HepG2 (cell line): ENCODE data around the gene CAMK1G. TPM values are rescaled to one million over a fixed set of nuclear protein-coding genes. Genes with fewer than 3 reads are reported as not detected.

Source experiments
- ATAC-seq: fragments of 200-7000 bp; cut with Tn5 transposase; 3 replicates; pipeline ENCODE4 v1.9.1; 2020; ENCODE audit warnings: mild to moderate bottlenecking, moderate library complexity
- BruUV-seq: library from RNA; stranded (reverse); fragments of 400-500 nt; replicated peaks from 2 replicates; lab custom pipeline; 2021; lab: Mats Ljungman, UMichigan
- CTCF ChIA-PET: fragments of 300-600 bp; formaldehyde crosslinking; extraction: SDS; loops from one replicate; lab custom pipeline; 2021; ENCODE audit warnings: low total read pairs, inconsistent platforms, low intra/inter-chr PET ratio; lab: Yijun Ruan, JAX
- POLR2A ChIA-PET: fragments of 350-600 bp; sonication (Branson Sonifier 250); formaldehyde crosslinking; loops from one replicate; lab custom pipeline; 2020; ENCODE audit warnings: antibody characterized with exemption, inconsistent platforms; lab: Yijun Ruan, JAX
- DNase-seq: peaks from one replicate; pipeline ENCODE4 v3.0.0-alpha.2; 2015; ENCODE audit warnings: low spot score
- FAIRE-seq: peaks from 3 replicates; lab custom pipeline; 2011; peaks lifted over from hg19 to GRCh38; lab: Jason Lieb, UNC
- H2AFZ ChIP-seq: one replicate; pipeline ENCODE4 v1.6.1; 2011; ENCODE audit warnings: low read length, inconsistent platforms
- H3K27ac ChIP-seq: fragments of 300-600 bp; 3 replicates; pipeline ENCODE4 v1.8.0; 2011; ENCODE audit warnings: mixed run types, mild to moderate bottlenecking, mixed read lengths, low read length, inconsistent platforms; ENCODE audit not compliant: insufficient read depth; ENCODE audit errors: extremely low read length
- H3K27me3 ChIP-seq, 2 experiments: fragments of 200-600 bp in 1 of 2; 2 replicates in 1 of 2; 3 replicates in 1 of 2; pipeline versions ENCODE4 v1.6.0 to v1.8.0; 2011; ENCODE audit warnings: low read length in 2 of 2, mild to moderate bottlenecking in 2 of 2, moderate library complexity in 2 of 2, inconsistent platforms in 1 of 2; ENCODE audit not compliant: insufficient read depth in 2 of 2, control insufficient read depth in 1 of 2
- H3K36me3 ChIP-seq, 2 experiments: fragments of 200-600 bp in 1 of 2; replicated peaks in 1 of 2; 2 replicates in 1 of 2; 3 replicates in 1 of 2; pipeline versions ENCODE4 v1.5.1 to v1.8.0; 2011; ENCODE audit warnings: low read length in 2 of 2, inconsistent platforms in 1 of 2; ENCODE audit not compliant: insufficient read depth in 2 of 2, control insufficient read depth in 1 of 2
- H3K4me1 ChIP-seq: 2 replicates; pipeline ENCODE4 v1.5.1; 2012; ENCODE audit warnings: low read length, inconsistent platforms; ENCODE audit not compliant: insufficient read depth
- H3K4me2 ChIP-seq: 2 replicates; pipeline ENCODE4 v1.6.0; 2011; ENCODE audit warnings: low read depth, low read length, inconsistent platforms
- H3K4me3 ChIP-seq, 3 experiments: fragments of 200-600 bp in 1 of 3; sonication (generic), shearing (Covaris generic) in 1 of 3; replicated peaks in 1 of 3; 2 replicates each; pipeline ENCODE4 v1.5.1; 2011 to 2016; ENCODE audit warnings: low read length in 3 of 3, inconsistent platforms in 2 of 3, low read depth in 2 of 3, mild to moderate bottlenecking in 2 of 3, control low read depth in 1 of 3, mixed read lengths in 1 of 3; ENCODE audit not compliant: insufficient read depth in 1 of 3
- H3K79me2 ChIP-seq: one replicate; pipeline ENCODE4 v1.6.1; 2011; ENCODE audit warnings: low read length, inconsistent platforms; ENCODE audit not compliant: insufficient read depth
- H3K9ac ChIP-seq: 2 replicates; pipeline ENCODE4 v1.6.0; 2011; ENCODE audit warnings: mild to moderate bottlenecking, low read depth, low read length, inconsistent platforms; ENCODE audit not compliant: insufficient read depth
- H3K9me3 ChIP-seq: 2 replicates; pipeline ENCODE4 v1.5.1; 2012; ENCODE audit warnings: mild to moderate bottlenecking, low read length
- H4K20me1 ChIP-seq: 2 replicates; pipeline ENCODE4 v1.6.0; 2011; ENCODE audit warnings: inconsistent platforms, mild to moderate bottlenecking, low read length, moderate library complexity; ENCODE audit not compliant: insufficient read depth
- ZNF83 ChIP-seq: sonication (generic); formaldehyde crosslinking; IDR thresholded peaks from 2 replicates; pipeline ENCODE4 v1.4.0; 2020; ENCODE audit warnings: missing genetic modification reagents, mild to moderate bottlenecking, borderline replicate concordance
- in situ Hi-C: cut with HindIII; loops from 2 replicates; pipeline ENCODE4 v1.10.0; 2017; ENCODE audit warnings: low pct_unique_long_range_greater_than_20kb; ENCODE audit not compliant: extremely low pct_ligation_motif_present
- intact Hi-C: fragments of 100-400 bp; cut with micrococcal nuclease; formaldehyde crosslinking; loops from one replicate; pipeline ENCODE4 v1.10.0; 2022; ENCODE audit not compliant: unreplicated experiment
- polyA plus RNA-seq, 8 experiments: library from polyadenylated mRNA; depleted of rRNA in 3 of 8; stranded (reverse) in 7 of 8; unstranded in 1 of 8; fragments of >200 nt; fragmentation: Illumina TruSeq in 4 of 8; extraction: Trizol in 4 of 8; gene quantifications; 2 replicates each; pipeline versions ENCODE4 v1.2.1 to v1.2.3, GENCODE V29; 2011 to 2016; ENCODE audit warnings: low read depth in 4 of 8, missing spikeins in 1 of 8, mixed read lengths in 1 of 8; ENCODE audit not compliant: insufficient read depth in 1 of 8
- total RNA-seq, 5 experiments: library from RNA; depleted of rRNA; stranded (reverse); fragments of >200 nt; fragmentation: Illumina TruSeq; extraction: Trizol; gene quantifications; 2 replicates each; pipeline ENCODE4 v1.2.3, GENCODE V29; 2016; ENCODE audit warnings: low read depth in 1 of 5
- TF ChIP-seq, protein P1 (sequence below): sonication (generic); formaldehyde crosslinking; IDR thresholded peaks from 2 replicates; pipeline ENCODE4 v1.4.0; 2020; ENCODE audit warnings: low read depth, mild to moderate bottlenecking, missing genetic modification reagents
- TF ChIP-seq, protein P2 (sequence below): sonication (generic); formaldehyde crosslinking; IDR thresholded peaks from 2 replicates; pipeline ENCODE4 v1.4.0; 2020; ENCODE audit warnings: missing genetic modification reagents
- TF ChIP-seq, protein P3 (sequence below): IDR thresholded peaks from 2 replicates; pipeline ENCODE4 v1.6.1; 2012; ENCODE audit warnings: inconsistent platforms
- TF ChIP-seq, protein P4 (sequence below): sonication (generic); formaldehyde crosslinking; IDR thresholded peaks from 2 replicates; pipeline ENCODE4 v1.4.0; 2020; ENCODE audit warnings: mild to moderate bottlenecking, missing genetic modification reagents, borderline replicate concordance

CAMK1G gene
- total and polyA plus RNA-seq, 2 of the 13 experiments (the other 11 are each of a cell fraction or from before 2014, with no cell fraction given): not detected

DNA sequence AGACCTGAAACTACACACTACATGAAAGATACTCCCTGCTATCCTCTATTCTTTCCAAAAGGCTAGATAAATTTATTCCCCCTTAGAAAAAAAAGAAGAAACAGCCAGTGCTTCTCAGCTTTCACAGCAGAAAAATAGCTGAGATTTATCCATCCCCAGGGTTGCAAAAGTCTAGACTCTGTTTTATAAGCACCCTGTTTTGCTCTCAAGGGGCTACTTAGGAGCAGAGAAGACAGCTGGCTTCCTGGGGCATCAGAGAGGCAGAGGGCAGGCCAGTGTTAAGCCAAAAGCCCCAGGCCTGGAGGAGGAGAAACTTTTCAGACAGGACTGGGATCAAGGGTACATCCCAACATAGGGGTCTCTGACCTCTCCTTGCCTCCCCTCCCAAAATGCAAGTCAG lies 64.8 kb downstream of the CAMK1G start:
- Histone ChIP-seq H3K27me3 (0 out of 5 replicates have a peak, but pooled peaks cover 0 to 6% of the 10 kb centered on the region in 2 experiments), H3K9me3 (no peaks in the 10 kb centered on the region), H3K27ac (no peak overlapping the region), H3K4me1 (peaks cover 11% of the 10 kb centered on the region), H3K36me3 (no peaks in the 10 kb centered on the region), H2AFZ (no peak overlapping the region), H3K79me2 (no peaks in the 10 kb centered on the region), H3K4me3 (no peak overlapping the region), H3K4me2 (no peak overlapping the region), H4K20me1 (no peaks in the 10 kb centered on the region), H3K9ac (no peak overlapping the region)
- ChIA-PET POLR2A (no interaction called here), CTCF (no interaction called here)
- BruUV-seq: no TSS peak
- TF ChIP-seq, protein P1, sequence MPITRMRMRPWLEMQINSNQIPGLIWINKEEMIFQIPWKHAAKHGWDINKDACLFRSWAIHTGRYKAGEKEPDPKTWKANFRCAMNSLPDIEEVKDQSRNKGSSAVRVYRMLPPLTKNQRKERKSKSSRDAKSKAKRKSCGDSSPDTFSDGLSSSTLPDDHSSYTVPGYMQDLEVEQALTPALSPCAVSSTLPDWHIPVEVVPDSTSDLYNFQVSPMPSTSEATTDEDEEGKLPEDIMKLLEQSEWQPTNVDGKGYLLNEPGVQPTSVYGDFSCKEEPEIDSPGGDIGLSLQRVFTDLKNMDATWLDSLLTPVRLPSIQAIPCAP (CRISPR knock-in tag): no peak
- TF ChIP-seq, protein P2, sequence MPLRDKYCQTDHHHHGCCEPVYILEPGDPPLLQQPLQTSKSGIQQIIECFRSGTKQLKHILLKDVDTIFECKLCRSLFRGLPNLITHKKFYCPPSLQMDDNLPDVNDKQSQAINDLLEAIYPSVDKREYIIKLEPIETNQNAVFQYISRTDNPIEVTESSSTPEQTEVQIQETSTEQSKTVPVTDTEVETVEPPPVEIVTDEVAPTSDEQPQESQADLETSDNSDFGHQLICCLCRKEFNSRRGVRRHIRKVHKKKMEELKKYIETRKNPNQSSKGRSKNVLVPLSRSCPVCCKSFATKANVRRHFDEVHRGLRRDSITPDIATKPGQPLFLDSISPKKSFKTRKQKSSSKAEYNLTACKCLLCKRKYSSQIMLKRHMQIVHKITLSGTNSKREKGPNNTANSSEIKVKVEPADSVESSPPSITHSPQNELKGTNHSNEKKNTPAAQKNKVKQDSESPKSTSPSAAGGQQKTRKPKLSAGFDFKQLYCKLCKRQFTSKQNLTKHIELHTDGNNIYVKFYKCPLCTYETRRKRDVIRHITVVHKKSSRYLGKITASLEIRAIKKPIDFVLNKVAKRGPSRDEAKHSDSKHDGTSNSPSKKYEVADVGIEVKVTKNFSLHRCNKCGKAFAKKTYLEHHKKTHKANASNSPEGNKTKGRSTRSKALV (CRISPR knock-in tag): no peak
- no peak for TF ChIP-seq ZNF83
- TF ChIP-seq, protein P3, sequence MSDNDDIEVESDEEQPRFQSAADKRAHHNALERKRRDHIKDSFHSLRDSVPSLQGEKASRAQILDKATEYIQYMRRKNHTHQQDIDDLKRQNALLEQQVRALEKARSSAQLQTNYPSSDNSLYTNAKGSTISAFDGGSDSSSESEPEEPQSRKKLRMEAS: no peak
- TF ChIP-seq, protein P4, sequence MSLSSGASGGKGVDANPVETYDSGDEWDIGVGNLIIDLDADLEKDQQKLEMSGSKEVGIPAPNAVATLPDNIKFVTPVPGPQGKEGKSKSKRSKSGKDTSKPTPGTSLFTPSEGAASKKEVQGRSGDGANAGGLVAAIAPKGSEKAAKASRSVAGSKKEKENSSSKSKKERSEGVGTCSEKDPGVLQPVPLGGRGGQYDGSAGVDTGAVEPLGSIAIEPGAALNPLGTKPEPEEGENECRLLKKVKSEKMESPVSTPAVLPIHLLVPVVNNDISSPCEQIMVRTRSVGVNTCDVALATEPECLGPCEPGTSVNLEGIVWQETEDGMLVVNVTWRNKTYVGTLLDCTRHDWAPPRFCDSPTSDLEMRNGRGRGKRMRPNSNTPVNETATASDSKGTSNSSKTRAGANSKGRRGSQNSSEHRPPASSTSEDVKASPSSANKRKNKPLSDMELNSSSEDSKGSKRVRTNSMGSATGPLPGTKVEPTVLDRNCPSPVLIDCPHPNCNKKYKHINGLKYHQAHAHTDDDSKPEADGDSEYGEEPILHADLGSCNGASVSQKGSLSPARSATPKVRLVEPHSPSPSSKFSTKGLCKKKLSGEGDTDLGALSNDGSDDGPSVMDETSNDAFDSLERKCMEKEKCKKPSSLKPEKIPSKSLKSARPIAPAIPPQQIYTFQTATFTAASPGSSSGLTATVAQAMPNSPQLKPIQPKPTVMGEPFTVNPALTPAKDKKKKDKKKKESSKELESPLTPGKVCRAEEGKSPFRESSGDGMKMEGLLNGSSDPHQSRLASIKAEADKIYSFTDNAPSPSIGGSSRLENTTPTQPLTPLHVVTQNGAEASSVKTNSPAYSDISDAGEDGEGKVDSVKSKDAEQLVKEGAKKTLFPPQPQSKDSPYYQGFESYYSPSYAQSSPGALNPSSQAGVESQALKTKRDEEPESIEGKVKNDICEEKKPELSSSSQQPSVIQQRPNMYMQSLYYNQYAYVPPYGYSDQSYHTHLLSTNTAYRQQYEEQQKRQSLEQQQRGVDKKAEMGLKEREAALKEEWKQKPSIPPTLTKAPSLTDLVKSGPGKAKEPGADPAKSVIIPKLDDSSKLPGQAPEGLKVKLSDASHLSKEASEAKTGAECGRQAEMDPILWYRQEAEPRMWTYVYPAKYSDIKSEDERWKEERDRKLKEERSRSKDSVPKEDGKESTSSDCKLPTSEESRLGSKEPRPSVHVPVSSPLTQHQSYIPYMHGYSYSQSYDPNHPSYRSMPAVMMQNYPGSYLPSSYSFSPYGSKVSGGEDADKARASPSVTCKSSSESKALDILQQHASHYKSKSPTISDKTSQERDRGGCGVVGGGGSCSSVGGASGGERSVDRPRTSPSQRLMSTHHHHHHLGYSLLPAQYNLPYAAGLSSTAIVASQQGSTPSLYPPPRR (CRISPR knock-in tag): no peak
- FAIRE-seq (no peak), DNase-seq (no peak), ATAC-seq (no peak)
- in situ Hi-C loops (no loop called here), intact Hi-C loops (no loop called here)
